ENCODE measurements around the gene EFHC2.
"Not testable (repeated sequence)": the region's sequence is repeated elsewhere in the genome, so short reads cannot be mapped to it uniquely, and the experiment has no call there.

The EFHC2 gene

GRCh38 chrX:44299177-44299576 is 44.3 kb downstream of the EFHC2 start:
- no peak for DNase-seq (ENCODE audit: low read depth in 3 of 3)

DNA sequence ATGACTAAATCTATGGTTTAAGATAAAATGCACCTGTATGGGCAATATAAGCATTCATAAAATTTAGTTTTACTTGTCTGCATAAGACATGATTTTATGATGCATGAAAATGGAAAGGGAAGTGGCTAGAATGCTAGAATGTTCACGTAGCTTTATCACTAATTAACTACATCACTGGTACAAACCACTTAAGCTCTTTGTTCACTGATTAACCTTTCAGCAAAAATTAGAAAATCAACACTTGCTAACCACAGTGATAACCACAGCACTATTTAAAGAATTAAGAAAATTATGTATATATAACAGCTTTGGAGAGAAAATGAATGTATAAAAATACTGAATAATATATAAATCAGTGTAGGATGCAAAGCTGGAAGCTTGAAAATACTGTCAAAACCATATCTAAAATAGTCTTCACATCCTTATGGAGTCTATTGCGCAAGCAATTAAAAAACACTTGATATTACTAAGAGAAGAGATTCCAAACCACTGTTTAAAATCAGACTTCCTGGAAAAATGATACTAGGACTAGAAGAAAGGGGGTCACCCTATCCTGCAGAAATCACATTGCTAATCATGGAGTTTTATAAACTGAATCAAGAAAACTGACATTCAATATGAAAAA is 51.9 kb downstream of the EFHC2 start:
- DNase-seq (ENCODE audit: low read depth in 3 of 3) = no peak

GRCh38 chrX:44290718-44291117 is 52.8 kb downstream of the EFHC2 start:
- DNase-seq (ENCODE audit: low read depth in 3 of 3) = no peak

- DNase-seq (ENCODE audit: low read depth in 3 of 3) = no peak
Observed at GRCh38 chrX:44282753-44283152, 60.7 kb downstream of the EFHC2 start.

- no peak for DNase-seq (ENCODE audit: low read depth in 3 of 3)
Observed at GRCh38 chrX:44280116-44280515, 63.4 kb downstream of the EFHC2 start.

DNA sequence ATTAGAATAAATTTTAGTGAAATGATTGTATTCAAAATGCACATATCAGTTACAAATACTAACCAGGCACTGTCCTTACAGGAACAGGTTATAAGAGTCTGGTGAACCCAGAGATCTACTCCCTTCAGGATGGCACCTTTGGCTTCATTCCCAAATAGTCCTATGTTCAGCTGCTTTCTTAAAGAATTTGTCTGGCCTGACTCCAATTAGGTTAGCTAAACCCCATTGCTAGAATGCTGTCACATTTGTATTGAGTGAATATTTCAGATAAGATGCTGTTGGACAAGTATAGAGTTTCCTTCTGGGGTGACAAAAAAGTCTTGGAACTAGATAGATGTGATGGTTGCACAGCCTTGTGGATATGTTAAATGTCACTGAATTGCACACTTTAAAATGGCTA is 69.4 kb downstream of the EFHC2 start:
- no peak for DNase-seq (ENCODE audit: low read depth in 3 of 3)

DNA sequence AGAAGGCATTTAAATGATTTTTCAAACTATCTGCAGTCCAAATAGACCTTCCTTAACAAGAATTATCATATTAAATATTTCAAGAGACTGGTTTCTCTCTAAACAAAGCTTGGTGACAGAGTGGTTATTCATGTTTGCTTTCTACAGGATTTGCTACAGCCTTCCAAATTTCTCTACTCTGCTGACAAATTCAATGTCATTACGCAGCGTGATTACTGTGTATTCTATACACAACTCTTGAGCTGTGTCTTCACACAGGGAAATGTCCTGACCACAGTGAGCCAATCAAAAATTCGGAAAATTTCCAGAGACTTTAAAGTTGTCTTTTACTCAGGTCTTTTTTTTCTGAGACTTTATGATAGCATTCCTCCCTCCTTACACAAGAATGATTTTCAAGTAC is 75.6 kb downstream of the EFHC2 start:
- DNase-seq (ENCODE audit: low read depth in 3 of 3) = no peak

DNA sequence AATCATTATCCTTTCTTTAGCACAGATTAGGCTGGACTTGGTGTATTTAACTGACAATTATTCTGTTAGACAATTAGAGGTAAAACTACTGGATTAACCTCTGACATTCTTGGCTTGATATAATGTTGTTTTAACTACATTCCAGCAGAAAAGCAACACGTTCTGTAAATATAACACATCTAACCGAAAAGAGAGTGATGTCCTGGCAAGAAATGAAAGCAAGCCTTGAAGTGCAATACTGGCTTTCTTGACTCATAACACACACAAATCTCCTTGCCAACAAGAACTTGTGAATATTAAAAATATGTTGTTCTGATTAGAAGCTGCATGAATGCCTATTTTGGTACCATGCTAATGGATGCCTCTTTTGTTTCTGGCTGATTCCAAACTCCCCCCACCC is 76.4 kb downstream of the EFHC2 start:
- DNase-seq (ENCODE audit: low read depth in 3 of 3) = no peak

- DNase-seq (ENCODE audit: low read depth in 3 of 3) = no peak
Observed at GRCh38 chrX:44265559-44265958, 77.9 kb downstream of the EFHC2 start.

DNA sequence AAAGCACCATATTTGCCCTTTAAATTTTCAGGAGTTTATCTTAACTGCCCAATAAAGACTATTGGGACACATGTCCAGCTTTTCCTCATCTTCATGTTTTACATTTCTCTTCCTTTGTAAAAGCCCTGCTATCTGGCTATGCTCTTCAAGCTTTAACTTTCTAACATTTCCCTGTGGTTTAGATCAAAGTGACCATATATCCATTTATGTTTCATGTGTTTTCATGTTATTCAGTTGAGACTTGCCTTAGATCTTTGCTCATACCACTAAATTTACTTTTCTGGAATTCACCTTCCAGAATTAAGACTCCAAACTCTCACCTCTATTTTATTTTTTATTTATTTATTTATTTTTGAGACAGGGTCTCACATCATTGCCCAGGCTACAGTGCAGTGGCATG is 78.5 kb downstream of the EFHC2 start:
- DNase-seq (ENCODE audit: low read depth in 3 of 3) = no peak

DNA sequence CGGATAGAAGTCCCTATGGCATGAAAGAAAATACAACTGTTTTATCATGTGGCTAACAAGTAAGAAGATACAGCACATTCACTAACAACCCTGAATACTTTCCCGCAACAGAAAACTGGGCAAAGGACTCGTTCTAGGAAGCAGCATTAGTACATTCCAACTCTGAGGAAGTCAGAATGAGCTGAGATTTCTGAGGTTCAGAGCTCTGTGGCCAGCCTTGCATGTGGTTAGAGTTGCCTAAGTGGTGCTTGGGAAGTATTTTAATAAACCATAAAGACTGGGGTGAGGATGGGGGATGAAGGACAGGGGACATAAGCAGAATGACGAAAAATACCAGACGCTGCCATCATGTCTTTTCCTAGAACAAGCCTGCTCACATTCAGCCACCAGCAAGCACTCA is 82.2 kb downstream of the EFHC2 start:
- no peak for DNase-seq (ENCODE audit: low read depth in 3 of 3)

GRCh38 chrX:44260609-44261008 is 82.9 kb downstream of the EFHC2 start:
- no peak for DNase-seq (ENCODE audit: low read depth in 3 of 3)

DNA sequence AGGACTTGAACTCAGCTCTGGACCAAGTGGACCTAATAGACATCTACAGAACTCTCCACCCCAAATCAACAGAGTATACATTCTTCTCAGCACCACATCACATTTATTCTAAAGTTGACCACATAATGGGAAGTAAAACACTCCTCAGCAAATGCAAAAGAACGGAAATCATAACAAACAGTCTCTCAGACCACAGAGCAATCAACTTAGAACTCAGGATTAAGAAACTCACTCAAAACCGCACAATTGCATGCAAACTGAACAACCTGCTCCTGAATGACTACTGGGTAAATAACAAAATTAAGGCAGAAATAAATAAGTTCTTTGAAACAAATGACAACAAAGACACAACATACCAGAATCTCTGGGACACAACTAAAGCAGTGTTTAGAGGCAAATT is 87.7 kb downstream of the EFHC2 start:
- not testable (repeated sequence) for DNase-seq (ENCODE audit: low read depth in 3 of 3)

- DNase-seq (ENCODE audit: low read depth in 3 of 3) = no peak
Observed at GRCh38 chrX:44253575-44253942, 89.9 kb downstream of the EFHC2 start.

GRCh38 chrX:44252688-44253574 is 90.5 kb downstream of the EFHC2 start:
- peak in 1 of 3 donors; percentile 16 for DNase-seq (ENCODE audit: low read depth in 3 of 3)

DNA sequence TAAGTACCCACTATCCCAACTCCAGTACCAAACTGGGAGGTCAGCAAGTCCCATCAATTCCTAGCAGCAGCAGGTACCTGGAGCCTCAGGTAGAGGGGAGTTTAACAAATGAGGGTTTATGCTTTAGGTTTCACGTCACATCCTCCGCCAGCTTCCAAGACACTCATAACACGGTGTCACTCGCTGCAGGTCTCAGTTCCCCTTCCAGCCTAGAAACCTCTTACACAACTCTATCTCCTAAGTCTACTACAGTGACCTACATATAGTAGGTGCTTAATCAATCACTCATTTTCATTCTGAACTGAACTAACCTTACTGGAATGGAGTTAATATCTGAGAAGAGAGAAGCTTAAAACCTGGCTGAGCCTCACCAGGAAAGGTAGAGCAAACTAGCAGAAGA is 96.0 kb downstream of the EFHC2 start:
- no peak for DNase-seq (ENCODE audit: low read depth in 3 of 3)

- no peak for DNase-seq (ENCODE audit: low read depth in 3 of 3)
Observed at GRCh38 chrX:44246826-44247225, 96.6 kb downstream of the EFHC2 start.

GRCh38 chrX:44245733-44246132 is 97.7 kb downstream of the EFHC2 start:
- no peak for DNase-seq (ENCODE audit: low read depth in 3 of 3)

DNA sequence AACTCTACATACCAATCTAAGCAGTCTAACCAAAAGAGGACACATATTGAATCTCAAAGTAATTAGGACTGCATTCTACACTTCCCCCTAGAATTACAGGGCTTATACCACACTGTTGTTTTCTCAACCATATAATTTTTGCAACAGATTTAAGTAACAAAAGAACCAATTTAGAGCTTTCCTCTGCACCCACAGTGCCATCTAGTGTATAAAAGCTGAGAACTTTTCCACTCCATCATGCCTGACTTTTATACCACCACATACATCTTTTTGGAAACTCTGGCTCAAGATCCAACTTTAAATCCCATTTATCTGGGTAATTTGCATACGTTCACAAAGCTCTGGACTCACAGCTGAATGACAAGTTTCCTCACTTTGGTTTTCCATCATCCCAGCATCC is 99.5 kb downstream of the EFHC2 start:
- DNase-seq (ENCODE audit: low read depth in 3 of 3) = no peak

- no peak for DNase-seq (ENCODE audit: low read depth in 3 of 3)
Observed at GRCh38 chrX:44241546-44241945, 101.9 kb downstream of the EFHC2 start.

GRCh38 chrX:44240036-44240435 is 103.4 kb downstream of the EFHC2 start:
- no peak for DNase-seq (ENCODE audit: low read depth in 3 of 3)

GRCh38 chrX:44239036-44239435 is 104.4 kb downstream of the EFHC2 start:
- DNase-seq (ENCODE audit: low read depth in 3 of 3) = no peak

DNA sequence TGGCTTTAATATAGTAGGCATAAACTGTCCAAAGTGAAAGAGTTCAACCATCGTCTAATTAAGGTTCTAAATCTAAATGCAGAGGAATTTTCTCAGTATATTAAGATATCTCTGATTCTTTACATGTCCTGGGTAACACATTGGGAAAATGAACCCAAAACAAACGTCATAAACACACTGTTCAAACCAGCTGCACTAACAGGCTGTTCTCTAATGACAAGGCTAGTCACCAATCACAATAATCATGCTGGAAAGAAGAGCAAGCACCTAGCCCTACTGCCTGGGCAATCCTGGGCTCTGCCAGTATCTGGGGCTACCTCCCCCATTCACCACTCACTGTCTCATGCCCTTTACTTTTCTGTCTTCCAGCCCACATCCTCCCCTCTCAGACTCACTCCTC is 107.9 kb downstream of the EFHC2 start:
- DNase-seq (ENCODE audit: low read depth in 3 of 3) = no peak

DNA sequence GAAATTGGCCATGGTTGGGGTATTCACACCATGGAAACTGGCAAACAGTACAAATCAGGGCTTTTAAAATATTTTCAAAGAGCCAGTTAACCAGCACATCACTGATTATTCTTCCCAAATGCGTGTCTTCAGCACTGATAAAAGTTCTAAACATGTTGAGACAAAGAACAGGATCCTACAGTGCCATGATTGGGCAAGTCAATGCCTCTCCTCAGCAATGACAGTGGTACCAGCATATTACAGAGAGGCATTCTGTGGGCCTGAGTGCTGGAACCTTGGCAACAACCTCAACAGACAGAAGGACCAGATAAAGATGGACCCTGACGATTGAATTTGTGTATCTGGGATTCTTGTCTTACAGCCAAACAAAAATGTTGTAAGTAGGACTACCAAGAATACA is 108.9 kb downstream of the EFHC2 start:
- no peak for DNase-seq (ENCODE audit: low read depth in 3 of 3)

All from stimulated activated CD4-positive, alpha-beta T cell treated with anti-CD3 and anti-CD28 coated beads, TNF-alpha, amount 100 ng/mL, for 48 hours (primary cell).